ENCODE measurements around the gene SLC38A2. TPM values are rescaled to one million over a fixed set of nuclear protein-coding genes. Genes with fewer than 3 reads are reported as not detected.

Gene SLC38A2
- total RNA-seq, 2 experiments from 2014 or later, result 213 to 222 TPM

- no peaks in the 10 kb centered on the region for H3K36me3 ChIP-seq (ENCODE audit: insufficient read depth, low read length)
- H3K4me1 Mint-ChIP-seq (ENCODE audit: low read depth), result peaks cover 46% of the 10 kb centered on the region
- no peak overlapping the region for H3K27ac Mint-ChIP-seq
- H3K36me3 Mint-ChIP-seq (ENCODE audit: low read depth), result peaks cover under 1% of the 10 kb centered on the region
- no peaks in the 10 kb centered on the region for H3K9me3 ChIP-seq (ENCODE audit: control insufficient read depth in 1 of 2, insufficient read depth in 1 of 2, low read length in 2 of 2)
- no peaks in the 10 kb centered on the region for H3K27me3 ChIP-seq (ENCODE audit: control insufficient read depth in 1 of 2, insufficient read depth in 2 of 2, low read length in 2 of 2)
- H3K4me1 ChIP-seq (ENCODE audit: insufficient read depth, low read length), result peaks cover 4% of the 10 kb centered on the region
- no peak overlapping the region for H3K4me3 ChIP-seq (ENCODE audit: low read length)
- no peak for TF ChIP-seq CTCF (IDR thresholded peaks at IDR 0.05)
- ATAC-seq (ENCODE audit: poor library complexity), result no peak
- POLR2A ChIA-PET, result interaction anchor here (0.5 kb wide), 1 partner anchor 13 kb away, joined by 3 read pairs; no protein-coding TSS in a partner anchor
- no peak overlapping the region for H3K4me3 Mint-ChIP-seq
- CTCF ChIA-PET, result no interaction called here
- H3K27ac ChIP-seq (ENCODE audit: low read depth in 1 of 2, low read length in 2 of 2), result no peak overlapping the region
- no peak for DNase-seq
- intact Hi-C loops (cut with DNase I, micrococcal nuclease), result no loop called here
- H3K27me3 Mint-ChIP-seq, result no peaks in the 10 kb centered on the region
- H3K9me3 Mint-ChIP-seq, result peaks cover 6% of the 10 kb centered on the region
These were observed 32.2 kb upstream of the SLC38A2 start for GRCh38 chr12:46404733-46405132.

GRCh38 chr12:46404225-46404631 is 31.7 kb upstream of the SLC38A2 start:
- H3K36me3 Mint-ChIP-seq (ENCODE audit: low read depth), result peaks cover 5% of the 10 kb centered on the region
- Histone ChIP-seq H3K36me3 (ENCODE audit: insufficient read depth, low read length) (no peaks in the 10 kb centered on the region), H3K9me3 (ENCODE audit: control insufficient read depth in 1 of 2, insufficient read depth in 1 of 2, low read length in 2 of 2) (no peaks in the 10 kb centered on the region), H3K4me3 (ENCODE audit: low read length) (no peak overlapping the region), H3K4me1 (ENCODE audit: insufficient read depth, low read length) (peaks cover 4% of the 10 kb centered on the region), H3K27ac (ENCODE audit: low read depth in 1 of 2, low read length in 2 of 2) (no peak overlapping the region), H3K27me3 (ENCODE audit: control insufficient read depth in 1 of 2, insufficient read depth in 2 of 2, low read length in 2 of 2) (no peaks in the 10 kb centered on the region)
- no peak overlapping the region for H3K27ac Mint-ChIP-seq
- no peak for ATAC-seq (ENCODE audit: poor library complexity)
- ChIA-PET POLR2A (interaction anchor here (1.6 kb wide), 1 partner anchor 20 kb away, joined by 5 read pairs; no protein-coding TSS in a partner anchor), CTCF (interaction anchor here (0.5 kb wide), 1 partner anchor 129 kb away, joined by 4 read pairs; no protein-coding TSS in a partner anchor)
- H3K4me3 Mint-ChIP-seq, result no peak overlapping the region
- no peak for TF ChIP-seq CTCF (IDR thresholded peaks at IDR 0.05)
- no peaks in the 10 kb centered on the region for H3K27me3 Mint-ChIP-seq
- no peak for DNase-seq
- peaks cover 11% of the 10 kb centered on the region for H3K9me3 Mint-ChIP-seq
- peaks cover 51% of the 10 kb centered on the region for H3K4me1 Mint-ChIP-seq (ENCODE audit: low read depth)
- intact Hi-C loops (cut with DNase I, micrococcal nuclease), result no loop called here

- Mint-ChIP-seq H3K36me3 (ENCODE audit: low read depth) (peaks cover 7% of the 10 kb centered on the region), H3K9me3 (peaks cover 12% of the 10 kb centered on the region), H3K27me3 (no peaks in the 10 kb centered on the region), H3K4me1 (ENCODE audit: low read depth) (peaks cover 57% of the 10 kb centered on the region), H3K27ac (no peak overlapping the region), H3K4me3 (no peak overlapping the region)
- no peak for ATAC-seq (ENCODE audit: poor library complexity)
- no peaks in the 10 kb centered on the region for H3K9me3 ChIP-seq (ENCODE audit: control insufficient read depth in 1 of 2, insufficient read depth in 1 of 2, low read length in 2 of 2)
- peaks cover 4% of the 10 kb centered on the region for H3K4me1 ChIP-seq (ENCODE audit: insufficient read depth, low read length)
- CTCF ChIA-PET, result no interaction called here
- H3K27me3 ChIP-seq (ENCODE audit: control insufficient read depth in 1 of 2, insufficient read depth in 2 of 2, low read length in 2 of 2), result no peaks in the 10 kb centered on the region
- H3K4me3 ChIP-seq (ENCODE audit: low read length), result no peak overlapping the region
- no peak for DNase-seq
- TF ChIP-seq CTCF (IDR thresholded peaks at IDR 0.05), result no peak
- H3K27ac ChIP-seq (ENCODE audit: low read depth in 1 of 2, low read length in 2 of 2), result no peak overlapping the region
- H3K36me3 ChIP-seq (ENCODE audit: insufficient read depth, low read length), result no peaks in the 10 kb centered on the region
- POLR2A ChIA-PET, result interaction anchor here (1.5 to 1.6 kb wide), 2 partner anchors 20 to 47 kb away, joined by 3 to 5 read pairs; no protein-coding TSS in a partner anchor
- intact Hi-C loops (cut with DNase I, micrococcal nuclease), result no loop called here
These were observed 31.1 kb upstream of the SLC38A2 start for GRCh38 chr12:46403719-46404070.

Measured in CD4-positive, alpha-beta T cell (primary cell).